GM18508 (cell line): ENCODE measurements around the gene ZNF142.

Experiments
- ATAC-seq: cut with Tn5 transposase; IDR thresholded peaks from one replicate; pipeline ENCODE4 v1.9.1; 2021; ENCODE audit warnings: moderate number of reproducible peaks; ENCODE audit not compliant: insufficient read depth, unreplicated experiment

The ZNF142 gene

GRCh38 chr2:218658671-218659257 is 659 bp downstream of the ZNF142 start:
- ATAC-seq: no peak

GRCh38 chr2:218655751-218656150 is 3.7 kb downstream of the ZNF142 start:
- ATAC-seq: no peak

GRCh38 chr2:218648787-218649100 is 10.7 kb downstream of the ZNF142 start:
- no peak for ATAC-seq

- ATAC-seq: no peak
These were observed 11.2 kb downstream of the ZNF142 start for GRCh38 chr2:218648088-218648786.

GRCh38 chr2:218645126-218645525 is 14.3 kb downstream of the ZNF142 start:
- ATAC-seq: peak; percentile 68

- no peak for ATAC-seq
These were observed 14.7 kb downstream of the ZNF142 start for GRCh38 chr2:218644721-218645120.

- ATAC-seq: no peak
These were observed 15.6 kb downstream of the ZNF142 start for GRCh38 chr2:218643751-218644310.

- ATAC-seq: no peak
These were observed 16.6 kb downstream of the ZNF142 start for GRCh38 chr2:218642786-218643185.

- no peak for ATAC-seq
These were observed 17.2 kb downstream of the ZNF142 start for GRCh38 chr2:218642121-218642656.

GRCh38 chr2:218638372-218638771 is 21.1 kb downstream of the ZNF142 start:
- no peak for ATAC-seq

- no peak for ATAC-seq
These were observed 23.7 kb downstream of the ZNF142 start for GRCh38 chr2:218635719-218636118.

- ATAC-seq: no peak
These were observed 27.6 kb downstream of the ZNF142 start for GRCh38 chr2:218631837-218632236.

- ATAC-seq: no peak
These were observed 31.5 kb downstream of the ZNF142 start for GRCh38 chr2:218627939-218628338.

GRCh38 chr2:218626369-218626768 is 33.1 kb downstream of the ZNF142 start:
- ATAC-seq: no peak

- no peak for ATAC-seq
These were observed 36.1 kb downstream of the ZNF142 start for GRCh38 chr2:218623366-218623705.

GRCh38 chr2:218622606-218623365 is 36.6 kb downstream of the ZNF142 start:
- no peak for ATAC-seq

GRCh38 chr2:218621007-218621406 is 38.4 kb downstream of the ZNF142 start:
- no peak for ATAC-seq

GRCh38 chr2:218618102-218618860 is 41.1 kb downstream of the ZNF142 start:
- ATAC-seq: no peak

- ATAC-seq: no peak
These were observed 43.5 kb downstream of the ZNF142 start for GRCh38 chr2:218615868-218616315.

- ATAC-seq: no peak
These were observed 51.8 kb downstream of the ZNF142 start, which contains the start of gene PLCD4 for GRCh38 chr2:218607436-218608115. Gene PLCD4 (plus strand): TSS chr2:218607899. CDS start chr2:218615740, 7,841 bp downstream.
